Activated CD8-positive, alpha-beta memory T cell treated with anti-CD3 and anti-CD28 coated beads for 4 hours (primary cell): ENCODE measurements around the gene GALNT18.

Experiments used
- DNase-seq, 2 donors: peaks; one replicate each; pipeline ENCODE4 v3.0.0-alpha.2; 2020; ENCODE audit warnings: low read depth in 2 of 2

Gene GALNT18

DNA sequence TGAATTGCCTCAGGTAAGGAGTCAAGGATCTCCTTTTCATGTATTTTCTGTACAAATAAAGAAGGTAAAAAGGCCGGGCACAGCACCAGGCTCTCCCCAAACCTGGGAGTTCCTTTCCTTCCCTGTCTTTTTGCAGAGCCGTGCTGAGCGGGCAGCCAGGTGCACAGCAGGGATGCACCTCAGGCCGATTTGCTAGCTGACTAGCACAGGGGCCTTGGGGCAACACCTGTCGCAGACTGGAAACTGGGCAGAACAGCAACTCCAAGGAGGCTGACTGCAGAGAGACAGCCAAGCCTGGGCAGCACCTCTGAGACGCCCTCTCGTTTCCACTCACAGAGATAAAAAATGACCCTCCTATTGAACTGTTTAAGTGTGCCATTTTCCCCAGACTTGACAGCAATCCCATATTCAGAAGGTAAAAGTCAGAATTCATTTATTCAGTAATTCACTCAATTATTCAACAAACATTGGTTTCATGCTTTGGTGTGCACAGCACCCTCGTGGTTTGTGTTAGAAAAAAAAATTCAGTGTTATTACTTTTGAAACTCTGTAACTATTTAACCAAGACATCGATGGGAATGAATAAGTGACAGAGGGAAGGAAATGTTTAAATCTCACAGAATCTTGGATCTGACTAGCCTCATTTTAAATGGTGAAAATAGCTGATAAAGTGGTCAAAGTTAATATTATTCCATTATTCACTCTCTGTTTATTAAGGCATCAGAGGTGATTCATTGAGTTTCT lies 120.9 kb downstream of the GALNT18 start:
- DNase-seq: no peak

- no peak for DNase-seq
These were observed 122.5 kb downstream of the GALNT18 start for GRCh38 chr11:11499300-11499699.

DNA sequence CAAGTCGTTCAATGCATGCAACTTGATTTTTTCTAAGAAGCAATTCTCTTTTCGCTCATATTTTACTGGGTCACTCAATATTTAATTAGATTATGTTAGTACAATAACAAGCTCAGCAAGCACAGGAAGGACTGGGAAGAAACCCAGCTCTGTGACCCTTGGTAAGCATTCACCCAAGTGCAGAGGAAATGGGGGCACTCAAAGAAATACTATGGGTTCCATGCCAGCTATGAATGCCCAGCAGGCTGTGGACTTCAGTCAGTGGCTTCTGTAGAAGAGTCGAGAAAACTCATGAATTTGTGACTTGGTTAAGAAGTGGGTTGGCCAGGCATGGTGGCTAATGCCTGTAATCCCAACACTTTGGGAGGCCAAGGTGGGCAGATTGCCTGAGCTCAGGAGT lies 123.6 kb downstream of the GALNT18 start:
- DNase-seq: no peak

- DNase-seq: no peak
These were observed 124.9 kb downstream of the GALNT18 start for GRCh38 chr11:11496879-11497278.

- DNase-seq: no peak
These were observed 127.5 kb downstream of the GALNT18 start for GRCh38 chr11:11494348-11494747.

GRCh38 chr11:11493698-11494097 lies 128.1 kb downstream of the GALNT18 start:
- no peak for DNase-seq

- DNase-seq: no peak
These were observed 130.2 kb downstream of the GALNT18 start for GRCh38 chr11:11491589-11491988.

- DNase-seq: no peak
These were observed 130.8 kb downstream of the GALNT18 start for GRCh38 chr11:11491014-11491413.

DNA sequence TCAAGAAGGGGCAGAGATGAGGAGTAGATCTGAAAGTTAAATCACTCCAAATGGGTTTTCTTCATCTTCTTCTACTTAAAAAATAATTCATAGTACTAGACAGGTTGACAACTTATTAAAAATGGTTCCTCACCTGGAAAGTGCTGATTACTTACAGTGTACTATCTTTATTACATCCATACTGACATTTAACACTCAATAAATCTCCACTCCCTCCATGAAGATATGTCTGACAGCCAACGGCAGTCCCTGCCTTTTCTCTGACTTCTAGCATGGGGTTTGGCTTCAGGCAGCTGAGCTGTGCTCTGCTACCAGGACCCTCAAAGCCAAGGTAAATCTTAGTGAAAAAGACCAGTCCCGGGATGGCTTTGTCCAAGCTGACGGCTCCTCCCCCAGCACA lies 135.4 kb downstream of the GALNT18 start:
- no peak for DNase-seq

DNA sequence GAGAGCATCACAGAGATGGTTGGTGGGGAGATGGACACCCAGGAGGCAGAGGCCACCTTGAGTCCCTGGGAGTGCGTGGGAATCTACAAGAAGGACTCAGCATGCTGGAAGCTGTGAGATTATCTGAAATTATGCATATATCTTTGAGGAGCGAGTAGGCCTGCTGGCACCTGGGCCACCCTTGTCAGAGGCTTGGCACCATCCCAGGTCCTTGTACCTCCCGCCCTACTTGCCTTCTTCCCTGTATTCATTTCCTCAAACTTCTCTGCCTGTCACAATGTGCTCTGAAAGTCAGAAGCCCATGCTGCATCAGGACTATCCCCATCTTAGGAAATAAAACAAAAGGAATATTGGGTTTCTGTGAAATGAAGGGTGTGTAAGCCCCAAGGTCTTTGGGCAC lies 135.8 kb downstream of the GALNT18 start:
- no peak for DNase-seq

GRCh38 chr11:11483627-11484026 lies 138.2 kb downstream of the GALNT18 start:
- no peak for DNase-seq

GRCh38 chr11:11482730-11483129 lies 139.1 kb downstream of the GALNT18 start:
- DNase-seq: no peak

GRCh38 chr11:11481371-11481770 lies 140.4 kb downstream of the GALNT18 start:
- no peak for DNase-seq

DNA sequence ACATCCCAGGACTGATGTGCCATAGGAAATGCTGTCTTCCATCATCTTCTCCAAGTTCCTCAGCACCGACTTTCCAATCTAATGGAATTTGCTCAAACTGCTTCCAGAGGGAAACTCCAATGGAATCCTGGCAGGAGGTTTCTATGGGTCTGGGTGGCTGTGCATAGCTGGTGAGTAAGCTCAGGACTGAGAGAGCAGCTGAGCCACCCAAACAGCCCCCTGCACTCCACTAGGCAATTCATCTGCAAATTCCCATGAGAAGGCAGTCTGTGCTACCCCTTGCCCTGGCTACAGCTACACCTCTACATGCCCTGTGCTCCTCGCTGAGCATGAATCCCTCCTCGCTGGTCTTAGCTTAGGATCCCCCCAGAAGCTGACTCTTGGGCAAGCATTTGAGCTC lies 140.8 kb downstream of the GALNT18 start:
- DNase-seq: no peak

- no peak for DNase-seq
These were observed 143.1 kb downstream of the GALNT18 start for GRCh38 chr11:11478687-11479086.

GRCh38 chr11:11477695-11478420 lies 143.9 kb downstream of the GALNT18 start:
- DNase-seq: no peak

DNA sequence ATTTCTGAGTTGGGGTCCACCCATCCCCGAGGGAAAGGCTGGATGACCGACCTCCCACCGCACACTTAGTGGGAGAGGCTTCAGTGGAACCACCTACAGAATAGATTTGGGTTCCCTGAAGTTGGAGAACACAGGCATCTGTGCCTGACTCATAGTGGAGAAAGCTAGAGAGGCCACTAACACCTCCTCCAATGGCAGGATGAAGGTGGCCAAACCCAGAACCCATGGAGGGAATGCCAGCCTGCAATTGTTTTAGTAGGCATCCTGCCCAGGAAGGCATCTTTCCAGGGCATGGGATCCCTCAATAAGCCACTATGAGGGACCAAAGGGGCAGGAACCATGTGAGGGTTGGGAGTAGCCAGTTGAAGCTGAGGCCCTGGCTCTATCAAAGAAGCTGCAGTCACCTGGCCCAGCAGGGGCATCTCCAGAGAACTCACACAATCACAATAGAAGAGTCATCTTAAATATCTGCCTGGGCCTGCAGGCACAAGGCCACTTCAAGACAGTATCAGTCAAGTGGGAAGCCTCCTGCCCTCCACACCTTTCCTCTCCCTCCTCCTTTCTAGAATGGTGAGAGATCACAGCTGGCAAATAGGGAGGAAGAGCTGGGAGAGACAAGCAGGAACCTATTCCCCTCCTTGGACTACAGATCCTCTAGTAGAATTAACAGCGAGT lies 144.7 kb downstream of the GALNT18 start:
- no peak for DNase-seq

- no peak for DNase-seq
These were observed 145.3 kb downstream of the GALNT18 start for GRCh38 chr11:11476499-11476898.

DNA sequence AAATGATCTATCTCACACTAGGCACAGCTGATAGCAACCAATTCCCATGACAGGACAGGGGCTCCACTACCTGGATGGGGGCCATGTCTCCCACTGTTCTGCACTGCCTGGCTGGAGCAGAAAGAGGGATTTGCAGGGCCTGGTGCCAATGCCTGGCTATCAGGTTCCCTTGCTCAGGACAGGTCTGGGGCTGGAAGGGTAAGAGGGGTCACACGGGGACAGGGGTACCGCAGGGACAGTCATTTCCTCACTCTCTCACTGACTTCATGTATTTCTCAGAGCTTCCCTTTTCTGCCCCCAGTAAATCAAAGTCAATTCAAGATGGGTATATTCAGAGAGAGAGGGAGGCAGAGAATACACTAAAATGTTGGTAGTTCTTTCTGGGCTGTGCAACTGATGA lies 149.7 kb downstream of the GALNT18 start:
- DNase-seq: no peak

DNA sequence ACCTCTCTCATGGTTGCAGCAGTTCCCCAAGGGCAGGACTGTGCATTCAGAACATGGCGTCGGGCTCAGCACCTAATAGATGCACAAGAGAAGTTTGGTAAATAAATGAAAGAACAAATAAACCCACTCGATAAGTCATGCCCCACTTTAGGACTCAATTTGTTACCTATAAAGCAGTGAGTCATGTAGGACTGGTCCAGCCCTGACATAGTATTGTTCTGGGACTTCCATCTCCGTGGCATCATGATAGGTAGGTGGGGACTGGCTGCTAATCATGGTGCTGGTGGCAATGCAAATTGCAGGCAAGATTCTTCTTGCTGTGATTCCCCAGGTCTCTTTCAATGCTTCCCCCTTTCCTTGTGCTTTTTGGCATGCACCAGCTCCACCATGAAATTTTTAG lies 150.6 kb downstream of the GALNT18 start:
- no peak for DNase-seq

DNA sequence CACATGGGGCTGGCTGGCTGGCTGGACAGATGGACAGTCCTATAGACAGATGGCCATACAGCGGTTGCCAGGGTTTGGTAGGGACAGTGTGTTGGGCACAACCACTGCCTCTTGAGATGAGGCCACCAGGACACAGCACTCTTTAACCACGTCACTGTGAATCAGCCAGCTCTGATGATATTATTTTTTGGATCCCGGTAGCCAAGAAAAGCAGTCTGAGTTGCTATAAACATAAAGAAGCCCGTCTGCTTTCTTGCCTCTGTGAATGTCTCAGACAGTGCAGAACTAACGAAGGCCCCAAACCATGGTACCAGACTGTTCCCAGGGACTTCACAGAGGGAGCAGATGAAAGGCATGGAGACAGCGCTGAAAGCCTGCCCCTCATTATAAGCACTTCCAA lies 152.9 kb downstream of the GALNT18 start:
- no peak for DNase-seq

GRCh38 chr11:11467312-11467711 lies 154.5 kb downstream of the GALNT18 start:
- DNase-seq: no peak

DNA sequence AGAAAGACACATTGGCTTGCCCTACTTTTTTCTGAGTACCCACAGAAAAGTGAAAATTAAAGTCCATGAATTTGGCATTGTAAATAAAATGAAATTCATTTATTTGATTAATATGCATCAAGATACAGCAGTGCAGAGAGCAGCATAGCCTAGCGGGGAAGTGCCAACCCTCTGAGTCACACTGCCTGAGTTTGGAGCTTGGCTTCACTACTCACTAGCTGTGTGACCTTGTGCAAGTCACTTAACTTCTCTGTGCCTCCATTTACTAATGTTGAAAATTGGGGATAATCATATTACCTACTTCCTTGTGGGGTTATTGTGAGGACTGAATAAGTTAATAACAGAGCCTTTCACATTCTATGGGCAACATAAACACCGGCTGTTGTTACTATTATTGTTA lies 157.2 kb downstream of the GALNT18 start:
- no peak for DNase-seq
